IMR-90 (cell line): ENCODE data around the gene FAM193B. TPM values are rescaled to one million over a fixed set of nuclear protein-coding genes. Genes with fewer than 3 reads are reported as not detected.

ENCODE experiments used
- ATAC-seq: fragments of 200-7000 bp; cut with Tn5 transposase; 2 replicates; pipeline ENCODE4 v1.9.1; 2020; ENCODE audit warnings: low read depth, mild to moderate bottlenecking, moderate library complexity
- BruUV-seq: library from RNA; stranded (reverse); fragments of 400-500 nt; replicated peaks from 2 replicates; lab custom pipeline; 2021; lab: Mats Ljungman, UMichigan
- CTCF ChIA-PET: fragments of 300-600 bp; formaldehyde crosslinking; extraction: SDS; loops from one replicate; lab custom pipeline; 2021; ENCODE audit warnings: antibody characterized with exemption; lab: Yijun Ruan, JAX
- POLR2A ChIA-PET: fragments of 300-600 bp; sonication (Branson Sonifier 250); formaldehyde crosslinking; loops from one replicate; lab custom pipeline; 2022; ENCODE audit warnings: antibody characterized with exemption; ENCODE audit not compliant: unreplicated experiment; lab: Charles Lee
- DNase-seq: peaks from one replicate; pipeline ENCODE4 v3.0.0; 2013
- H2AFZ ChIP-seq: replicated peaks from 2 replicates; pipeline ENCODE3; 2013; ENCODE audit warnings: low read length, mild to moderate bottlenecking; ENCODE audit not compliant: poor library complexity
- H2AK5ac ChIP-seq: 2 replicates; pipeline ENCODE4 v1.6.1; 2013; ENCODE audit warnings: low read depth, low read length, inconsistent platforms
- H2AK9ac ChIP-seq: replicated peaks from 2 replicates; pipeline ENCODE3; 2013; ENCODE audit warnings: mild to moderate bottlenecking, low read depth, low read length, moderate library complexity; ENCODE audit not compliant: poor library complexity
- H2BK120ac ChIP-seq: 2 replicates; pipeline ENCODE4 v1.6.1; 2013; ENCODE audit warnings: low read depth, low read length, inconsistent platforms
- H2BK15ac ChIP-seq: 3 replicates; pipeline ENCODE4 v1.6.1; 2013; ENCODE audit warnings: low read depth, low read length, inconsistent platforms
- H2BK20ac ChIP-seq: 2 replicates; pipeline ENCODE4 v1.6.1; 2013; ENCODE audit warnings: low read depth, mild to moderate bottlenecking, inconsistent platforms, low read length, moderate library complexity
- H2BK5ac ChIP-seq: 2 replicates; pipeline ENCODE4 v1.6.1; 2013; ENCODE audit warnings: mild to moderate bottlenecking, low read depth, low read length, inconsistent platforms; ENCODE audit not compliant: poor library complexity, severe bottlenecking
- H3K14ac ChIP-seq: replicated peaks from 2 replicates; pipeline ENCODE4 v1.6.1; 2013; ENCODE audit warnings: low read depth, low read length, inconsistent platforms
- H3K18ac ChIP-seq: 2 replicates; pipeline ENCODE4 v1.6.1; 2013; ENCODE audit warnings: low read depth, low read length, control low read depth
- H3K23ac ChIP-seq: 2 replicates; pipeline ENCODE4 v1.6.1; 2013; ENCODE audit warnings: low read depth, low read length, inconsistent platforms
- H3K27ac ChIP-seq: 2 replicates; pipeline ENCODE4 v1.5.1; 2013; ENCODE audit warnings: mild to moderate bottlenecking, control low read depth, low read length; ENCODE audit not compliant: insufficient read depth
- H3K27me3 ChIP-seq: 2 replicates; pipeline ENCODE4 v1.6.1; 2013; ENCODE audit warnings: low read length; ENCODE audit not compliant: control insufficient read depth, insufficient read depth
- H3K36me3 ChIP-seq: 2 replicates; pipeline ENCODE4 v1.6.1; 2013; ENCODE audit warnings: low read length, mixed read lengths; ENCODE audit not compliant: control insufficient read depth, insufficient read depth
- H3K4ac ChIP-seq: 2 replicates; pipeline ENCODE4 v1.6.1; 2013; ENCODE audit warnings: low read depth, low read length, inconsistent platforms
- H3K4me1 ChIP-seq: 2 replicates; pipeline ENCODE4 v1.6.1; 2013; ENCODE audit warnings: low read length, mixed read lengths; ENCODE audit not compliant: control insufficient read depth, insufficient read depth
- H3K4me2 ChIP-seq: 2 replicates; pipeline ENCODE4 v1.6.1; 2013; ENCODE audit warnings: low read depth, mild to moderate bottlenecking, control low read depth, low read length, moderate library complexity
- H3K4me3 ChIP-seq: 2 replicates; pipeline ENCODE4 v1.5.1; 2013; ENCODE audit warnings: low read depth, mild to moderate bottlenecking, control low read depth, low read length, moderate library complexity; ENCODE audit not compliant: insufficient read depth
- H3K56ac ChIP-seq: 2 replicates; pipeline ENCODE4 v1.6.1; 2013; ENCODE audit warnings: low read length, inconsistent platforms; ENCODE audit not compliant: insufficient read depth; ENCODE audit errors: extremely low read depth
- H3K79me1 ChIP-seq, 2 experiments: 2 replicates each; pipeline ENCODE4 v1.6.1; 2013; ENCODE audit warnings: low read length in 2 of 2, inconsistent platforms in 1 of 2, low read depth in 1 of 2
- H3K9ac ChIP-seq: 2 replicates; pipeline ENCODE4 v1.6.1; 2013; ENCODE audit warnings: low read depth, low read length, control low read depth
- H3K9me1 ChIP-seq: 2 replicates; pipeline ENCODE4 v1.6.1; 2013; ENCODE audit warnings: low read length, inconsistent platforms; ENCODE audit not compliant: insufficient read depth
- H3K9me3 ChIP-seq: 2 replicates; pipeline ENCODE4 v1.6.1; 2013; ENCODE audit warnings: low read length; ENCODE audit not compliant: control insufficient read depth, insufficient read depth
- H4K20me1 ChIP-seq: 2 replicates; pipeline ENCODE4 v1.6.1; 2013; ENCODE audit warnings: low read length, inconsistent platforms; ENCODE audit not compliant: insufficient read depth
- H4K5ac ChIP-seq: 2 replicates; pipeline ENCODE4 v1.6.1; 2013; ENCODE audit warnings: mild to moderate bottlenecking, low read depth, low read length, control low read depth
- H4K8ac ChIP-seq, 2 experiments: 2 replicates each; pipeline ENCODE4 v1.6.1; 2013; ENCODE audit warnings: low read depth in 2 of 2, low read length in 2 of 2, control low read depth in 1 of 2, inconsistent platforms in 1 of 2
- H4K91ac ChIP-seq: 2 replicates; pipeline ENCODE4 v1.6.1; 2013; ENCODE audit warnings: low read depth, low read length, inconsistent platforms; ENCODE audit not compliant: insufficient read depth
- BHLHE40 ChIP-seq: fragments of 150-350 bp; IDR thresholded peaks from 2 replicates; pipeline ENCODE4 v1.6.1; 2016; ENCODE audit warnings: mild to moderate bottlenecking, low read depth, low read length
- CEBPB ChIP-seq: IDR thresholded peaks from 2 replicates; pipeline ENCODE4 v1.6.1; 2012; ENCODE audit warnings: low read depth, low read length, improper control_type of control experiment
- CHD1 ChIP-seq: IDR thresholded peaks from 2 replicates; pipeline ENCODE4 v1.6.1; 2012; ENCODE audit warnings: low read depth, low read length, improper control_type of control experiment
- CTCF ChIP-seq: conservative IDR thresholded peaks from 2 replicates; pipeline ENCODE4 v1.5.1; 2012; ENCODE audit warnings: mild to moderate bottlenecking, low read depth, low read length, improper control_type of control experiment
- FOS ChIP-seq: fragments of 150-350 bp; IDR thresholded peaks from 2 replicates; pipeline ENCODE4 v1.6.1; 2016; ENCODE audit warnings: low read depth, low read length
- MAFK ChIP-seq: IDR thresholded peaks from 2 replicates; pipeline ENCODE4 v1.6.1; 2012; ENCODE audit warnings: low read depth, low read length, improper control_type of control experiment
- MAZ ChIP-seq: IDR thresholded peaks from 2 replicates; pipeline ENCODE4 v1.6.1; 2012; ENCODE audit warnings: low read depth, mild to moderate bottlenecking, low read length, improper control_type of control experiment, moderate library complexity, borderline replicate concordance
- MXI1 ChIP-seq: IDR thresholded peaks from 2 replicates; pipeline ENCODE4 v1.6.1; 2012; ENCODE audit warnings: low read depth, mild to moderate bottlenecking, low read length, moderate library complexity, borderline replicate concordance
- POLR2A ChIP-seq: IDR thresholded peaks from 2 replicates; pipeline ENCODE4 v1.6.1; 2012; ENCODE audit warnings: mild to moderate bottlenecking, low read depth, low read length
- RFX5 ChIP-seq: IDR thresholded peaks from 2 replicates; pipeline ENCODE4 v1.8.0; 2012; ENCODE audit warnings: low read depth, mild to moderate bottlenecking, low read length, moderate library complexity
- WGBS, 2 experiments: methylation state at CpG; one replicate each; pipeline versions ENCODE4 v1.1.5 to v1.1.7; 2013; ENCODE audit warnings: missing lambda C conversion rate in 2 of 2; ENCODE audit not compliant: insufficient read length in 1 of 2; ENCODE audit errors: extremely low coverage in 2 of 2; 5-methylcytosine and 5-hydroxymethylcytosine counted together
- dilution Hi-C: fragments of 300-500 bp; cut with HindIII; formaldehyde crosslinking; loops from one replicate; pipeline ENCODE4 v1.14.3; 2018; ENCODE audit warnings: low sequenced_read_pairs; ENCODE audit not compliant: unreplicated experiment
- in situ Hi-C: fragments of 300-500 bp; cut with MboI; formaldehyde crosslinking; loops from 3 replicates; pipeline ENCODE4 v1.14.3; 2019; ENCODE audit warnings: low sequenced_read_pairs, inconsistent platforms, mixed read lengths
- intact Hi-C: fragments of 100-400 bp; cut with micrococcal nuclease; formaldehyde crosslinking; loops from 2 replicates; pipeline ENCODE4 v1.10.0; 2022
- polyA plus RNA-seq, 3 experiments: library from polyadenylated mRNA; depleted of rRNA; stranded (reverse); fragments of >200 nt; gene quantifications; 2 replicates each; pipeline ENCODE4 v1.2.3, GENCODE V29; 2012; ENCODE audit warnings: low replicate concordance in 1 of 3
- total RNA-seq: library from RNA; depleted of rRNA; stranded (reverse); fragments of >200 nt; gene quantifications from 2 replicates; pipeline ENCODE4 v1.2.3, GENCODE V29; 2012

The FAM193B gene
- total and polyA plus RNA-seq, 2 of the 4 experiments (the other 2 are of a cell fraction): 9.5 to 52.2 TPM

- TF ChIP-seq BHLHE40: no peak
- no peak for TF ChIP-seq CEBPB
- TF ChIP-seq MXI1: no peak
- TF ChIP-seq RFX5: no peak
These were observed 37.3 kb upstream of the FAM193B start (continued) for GRCh38 chr5:177591690-177592009.

- Histone ChIP-seq H4K91ac (no peak overlapping the region), H3K23ac (no peak overlapping the region), H2BK5ac (no peak overlapping the region), H3K36me3 (peaks cover 20% of the 10 kb centered on the region), H2BK20ac (no peak overlapping the region), H3K4me2 (no peak overlapping the region), H2AFZ (no peak overlapping the region), H3K56ac (no peak overlapping the region), H3K4ac (no peak overlapping the region), H2BK15ac (no peak overlapping the region), H2BK120ac (no peak overlapping the region), H3K14ac (no peak overlapping the region), H3K9me1 (peaks cover 19% of the 10 kb centered on the region), H4K5ac (no peak overlapping the region), H3K79me1 (peaks cover 15 to 32% of the 10 kb centered on the region in 2 experiments), H2AK9ac (no peak overlapping the region), H2AK5ac (no peak overlapping the region), H3K18ac (no peak overlapping the region), H4K8ac (no peak overlapping the region), H3K27me3 (no peaks in the 10 kb centered on the region; the same call in none of the 2 replicates), H3K9me3 (no peaks in the 10 kb centered on the region), H4K20me1 (peaks cover 8% of the 10 kb centered on the region; the same call in 1 of the 2 replicates), H3K4me1 (peaks cover 3% of the 10 kb centered on the region; the same call in 1 of the 2 replicates), H3K4me3 (no peak overlapping the region), H3K27ac (no peak overlapping the region), H3K9ac (no peak overlapping the region)
- intact Hi-C loops (no loop called here), dilution Hi-C loops (no loop called here), in situ Hi-C loops (no loop called here)
- BruUV-seq: no TSS peak
- POLR2A ChIA-PET: no interaction called here
- ATAC-seq: no peak
- CTCF ChIA-PET: no interaction called here
- no peak for DNase-seq
- no CpG with 5 or more reads among the region's 1 CpG for WGBS, 2 experiments
- TF ChIP-seq BHLHE40 (no peak), MXI1 (no peak), MAFK (no peak), CHD1 (no peak), POLR2A (no peak), MAZ (no peak), CTCF (no peak), FOS (no peak)
These were observed 36.0 kb upstream of the FAM193B start for GRCh38 chr5:177590406-177590805.
